Natural killer cell treated with Interleukin-12 subunit alpha and Interleukin-12 subunit beta and Interleukin-15 and Interleukin-18, amount 100 ng/mL, for 72 hours (primary cell): ENCODE measurements around the gene LAMC1. TPM values are rescaled to one million over a fixed set of nuclear protein-coding genes. Genes with fewer than 3 reads are reported as not detected.
"Not testable (repeated sequence)": the region's sequence is repeated elsewhere in the genome, so short reads cannot be mapped to it uniquely, and the experiment has no call there.

Experiments
- ATAC-seq, 2 donors: fragments of 150-1000 bp; cut with Tn5 transposase in 1 of 2; sonication (Bioruptor Pico), chemical (Tn5 transposase) in 1 of 2; 2 replicates each; pipeline ENCODE4 v1.10.0; 2021
- DNase-seq: peaks from one replicate; pipeline ENCODE4 v3.0.0; 2022; ENCODE audit warnings: low spot score
- H3K27ac Mint-ChIP-seq, 2 donors: 1 replicate in 1 of 2; 2 replicates in 1 of 2; pipeline ENCODE4 v1.8.0; 2022; ENCODE audit warnings: mixed read lengths in 2 of 2, mild to moderate bottlenecking in 1 of 2, moderate library complexity in 1 of 2
- H3K27me3 Mint-ChIP-seq, 2 donors: 1 replicate in 1 of 2; 2 replicates in 1 of 2; pipeline ENCODE4 v1.8.0; 2022; ENCODE audit warnings: mixed read lengths in 2 of 2
- H3K36me3 Mint-ChIP-seq: one replicate; pipeline ENCODE4 v1.8.0; 2022; ENCODE audit warnings: mixed read lengths
- H3K4me1 Mint-ChIP-seq, 2 donors: 1 replicate in 1 of 2; 2 replicates in 1 of 2; pipeline ENCODE4 v1.8.0; 2022; ENCODE audit warnings: low read depth in 2 of 2, mixed read lengths in 2 of 2, mild to moderate bottlenecking in 1 of 2
- H3K4me3 Mint-ChIP-seq: one replicate; pipeline ENCODE4 v1.8.0; 2022; ENCODE audit warnings: mixed read lengths
- H3K9me3 Mint-ChIP-seq: 2 replicates; pipeline ENCODE4 v1.8.0; 2022; ENCODE audit warnings: mixed read lengths
- total RNA-seq, 2 donors: library from RNA; stranded (reverse); gene quantifications; one replicate each; pipeline ENCODE4 v1.2.3, GENCODE V29; 2022

The LAMC1 gene
- total RNA-seq, 2 donors from 2014 or later, result 0.64 to 0.84 TPM

DNA sequence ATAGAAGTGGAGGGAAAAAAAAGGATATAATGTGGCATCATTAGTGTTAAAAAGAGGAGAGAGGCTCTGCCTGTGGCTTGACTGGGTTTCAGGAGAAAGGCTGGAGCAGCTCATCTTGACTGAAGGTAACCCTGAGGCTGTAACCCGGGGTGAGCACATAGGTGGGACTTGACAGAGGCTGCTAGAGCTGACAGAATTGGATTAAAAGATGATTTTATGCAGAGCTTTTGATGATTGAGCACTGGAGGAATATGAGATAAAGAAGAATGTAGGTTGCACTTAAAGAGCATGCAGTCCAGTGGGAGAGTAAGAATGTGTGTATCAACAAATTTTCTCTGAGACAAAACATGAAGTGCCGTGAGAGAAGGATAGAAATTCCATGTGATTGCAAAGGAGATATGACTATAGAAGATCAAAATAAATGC, 17.3 kb downstream of the LAMC1 start:
- Mint-ChIP-seq H3K9me3 (no peaks in the 10 kb centered on the region), H3K27me3 (peaks cover 26 to 31% of the 10 kb centered on the region in 2 donors), H3K36me3 (no peaks in the 10 kb centered on the region), H3K4me3 (no peak overlapping the region), H3K4me1 (peaks cover 0 to 5% of the 10 kb centered on the region in 2 donors), H3K27ac (no peak overlapping the region)
- no peak for ATAC-seq
- no peak for DNase-seq

DNA sequence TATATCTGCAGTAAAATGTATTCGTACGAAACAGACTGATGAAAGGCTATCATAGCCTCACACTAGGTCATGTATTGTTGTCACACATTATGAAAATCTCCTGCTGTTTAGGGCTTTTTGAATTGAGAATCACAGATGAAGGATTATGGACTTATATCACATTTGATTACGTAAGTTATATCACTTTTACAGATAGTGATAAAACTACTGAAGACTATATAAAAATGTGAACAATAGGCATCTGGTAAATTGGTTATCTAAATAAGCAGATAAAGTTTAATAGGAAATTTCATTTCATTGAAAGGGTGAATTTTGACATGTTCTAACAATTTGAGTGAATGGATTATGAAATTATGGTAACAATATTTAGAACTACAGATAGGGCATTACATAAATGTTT, 20.0 kb downstream of the LAMC1 start:
- Mint-ChIP-seq H3K4me3 (no peak overlapping the region), H3K27me3 (peaks cover 27 to 31% of the 10 kb centered on the region in 2 donors), H3K4me1 (peaks cover 0 to 5% of the 10 kb centered on the region in 2 donors), H3K9me3 (no peaks in the 10 kb centered on the region), H3K27ac (no peak overlapping the region), H3K36me3 (no peaks in the 10 kb centered on the region)
- no peak for DNase-seq
- ATAC-seq, result no peak

DNA sequence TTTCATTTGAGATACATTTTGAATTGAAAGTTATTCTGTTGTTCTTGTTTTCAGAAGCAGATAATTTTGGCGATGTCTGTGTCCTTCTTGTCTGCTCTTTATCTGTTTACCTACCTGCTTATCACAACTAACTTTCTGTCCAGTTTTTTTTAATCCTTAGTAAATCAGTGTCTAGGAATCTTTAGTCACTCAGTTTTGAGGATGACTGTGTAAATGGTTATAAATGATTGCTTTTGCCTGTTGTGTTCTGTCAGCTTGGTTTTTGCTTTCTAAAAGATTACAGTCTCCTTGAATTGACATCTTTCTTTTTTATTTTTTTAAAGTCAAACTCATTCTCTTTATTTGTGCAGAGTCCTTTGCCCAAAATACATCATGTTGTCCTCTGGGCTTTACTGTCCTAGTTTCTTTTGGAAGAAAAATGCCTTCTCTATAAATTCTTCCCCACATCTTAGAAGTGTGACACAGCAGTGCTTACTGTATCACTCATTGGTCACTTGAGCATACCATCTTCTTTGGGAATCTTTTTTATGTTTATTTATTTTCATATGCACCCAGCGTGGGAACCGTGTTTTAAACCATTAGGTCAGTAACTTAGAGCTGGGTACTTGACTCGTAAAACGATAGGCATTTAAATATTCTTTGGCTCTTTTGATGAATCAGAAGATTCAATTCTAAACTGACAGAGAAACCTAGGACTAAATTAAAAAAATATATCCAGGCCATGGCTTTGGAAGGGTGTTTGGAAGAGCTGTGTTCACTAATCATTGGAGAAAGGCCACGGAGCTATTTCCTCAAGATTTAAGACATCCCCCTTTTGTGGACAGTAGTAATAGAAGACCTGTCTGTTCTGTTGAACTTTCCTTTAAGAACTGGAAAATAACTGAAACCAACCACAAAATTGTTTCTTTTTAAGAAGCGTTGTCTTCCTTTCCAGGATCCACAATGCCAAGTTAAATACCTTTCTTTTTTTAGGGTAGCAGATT, 20.9 kb downstream of the LAMC1 start:
- Mint-ChIP-seq H3K27me3 (peaks cover 26 to 28% of the 10 kb centered on the region in 2 donors), H3K27ac (no peak overlapping the region), H3K9me3 (no peaks in the 10 kb centered on the region), H3K4me1 (peaks cover 0 to 5% of the 10 kb centered on the region in 2 donors), H3K36me3 (no peaks in the 10 kb centered on the region), H3K4me3 (no peak overlapping the region)
- no peak for ATAC-seq
- no peak for DNase-seq

DNA sequence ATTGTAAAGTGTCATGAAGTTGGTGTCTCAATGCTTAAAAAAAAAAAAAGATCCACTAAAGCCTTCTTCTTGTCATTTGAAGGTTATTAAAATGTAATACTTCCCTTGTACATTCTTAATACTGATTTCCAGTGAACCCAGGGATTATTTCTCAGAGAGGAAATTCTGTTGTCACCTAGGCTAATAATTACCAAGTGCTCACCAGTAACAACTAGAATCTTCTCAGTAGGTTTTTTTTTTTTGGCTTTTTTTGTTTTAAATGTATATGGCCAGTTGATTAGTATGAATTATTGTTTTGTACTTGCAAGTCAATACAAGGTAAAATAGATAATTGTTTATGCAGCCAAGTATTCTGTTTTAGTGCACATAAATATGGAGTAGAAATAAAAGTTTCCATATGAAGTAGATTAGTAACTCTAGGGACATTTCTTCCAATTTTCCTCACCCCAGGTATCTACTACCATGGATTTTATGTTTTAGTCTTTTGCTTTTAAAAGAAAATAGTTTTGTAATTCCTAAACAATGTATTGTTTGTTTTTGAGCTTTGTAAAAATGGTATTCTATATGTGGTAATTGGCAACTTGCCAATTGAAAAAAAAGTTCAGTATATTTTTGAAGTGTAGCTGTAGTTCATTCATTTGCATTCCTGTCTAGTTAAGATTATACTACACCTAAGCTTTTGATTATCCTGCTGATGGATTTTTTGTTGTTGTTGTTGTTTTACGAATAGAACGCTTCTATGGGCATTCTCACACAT, 21.9 kb downstream of the LAMC1 start:
- no peaks in the 10 kb centered on the region for H3K36me3 Mint-ChIP-seq
- ATAC-seq (no peak), DNase-seq (no peak)
- peaks cover 19 to 22% of the 10 kb centered on the region in 2 donors for H3K27me3 Mint-ChIP-seq
- no peak overlapping the region for H3K4me3 Mint-ChIP-seq
- no peaks in the 10 kb centered on the region for H3K4me1 Mint-ChIP-seq
- H3K27ac Mint-ChIP-seq, result no peak overlapping the region
- H3K9me3 Mint-ChIP-seq, result no peaks in the 10 kb centered on the region

DNA sequence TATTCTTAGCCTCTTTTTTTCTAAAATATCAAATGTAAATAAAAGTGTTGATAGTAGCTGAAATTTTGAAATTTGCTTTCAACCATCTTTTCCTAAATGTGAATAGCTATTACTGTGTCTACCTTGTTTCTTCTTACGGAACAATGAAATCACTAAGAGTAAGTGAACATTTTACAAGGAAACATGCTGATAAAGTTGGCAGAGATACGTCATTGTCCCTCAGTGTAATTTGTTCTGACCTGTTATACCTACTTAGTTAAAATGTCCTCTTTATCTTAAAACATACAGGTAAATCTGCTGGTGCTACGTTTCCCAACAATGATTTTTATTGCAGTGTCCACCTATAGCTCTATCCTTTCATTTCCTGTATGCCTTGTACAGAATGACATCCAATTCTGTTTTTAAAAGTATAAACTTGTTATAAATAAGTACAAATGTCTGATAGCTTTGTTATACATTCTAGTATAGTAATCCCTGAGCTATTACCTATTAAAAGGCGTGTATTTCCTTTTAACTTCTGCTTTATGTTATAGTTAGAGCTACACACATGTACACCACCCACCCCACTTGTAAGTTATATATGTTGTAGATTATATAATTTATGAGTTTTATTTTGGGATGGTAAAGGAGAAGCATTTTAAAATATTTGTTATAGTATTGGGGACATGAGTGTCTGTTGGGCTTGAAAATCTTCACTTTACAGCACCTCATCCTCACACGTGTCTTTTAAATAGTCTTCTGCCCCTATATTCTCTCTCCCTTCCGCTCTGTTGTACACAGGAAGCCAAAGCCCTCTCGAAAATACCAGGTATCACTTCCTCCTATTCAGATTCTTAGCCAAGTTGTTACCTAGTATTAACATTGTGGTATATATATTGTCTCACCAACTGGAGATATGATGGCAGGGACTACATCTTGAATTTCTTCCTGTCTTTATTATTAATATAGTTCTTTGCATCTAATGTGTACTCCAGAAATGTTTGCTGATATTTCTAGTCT, 25.2 kb downstream of the LAMC1 start:
- Mint-ChIP-seq H3K27me3 (peaks cover 6 to 12% of the 10 kb centered on the region in 2 donors), H3K36me3 (no peaks in the 10 kb centered on the region), H3K4me1 (no peaks in the 10 kb centered on the region), H3K4me3 (no peak overlapping the region), H3K27ac (no peak overlapping the region), H3K9me3 (no peaks in the 10 kb centered on the region)
- no peak for ATAC-seq
- no peak for DNase-seq

DNA sequence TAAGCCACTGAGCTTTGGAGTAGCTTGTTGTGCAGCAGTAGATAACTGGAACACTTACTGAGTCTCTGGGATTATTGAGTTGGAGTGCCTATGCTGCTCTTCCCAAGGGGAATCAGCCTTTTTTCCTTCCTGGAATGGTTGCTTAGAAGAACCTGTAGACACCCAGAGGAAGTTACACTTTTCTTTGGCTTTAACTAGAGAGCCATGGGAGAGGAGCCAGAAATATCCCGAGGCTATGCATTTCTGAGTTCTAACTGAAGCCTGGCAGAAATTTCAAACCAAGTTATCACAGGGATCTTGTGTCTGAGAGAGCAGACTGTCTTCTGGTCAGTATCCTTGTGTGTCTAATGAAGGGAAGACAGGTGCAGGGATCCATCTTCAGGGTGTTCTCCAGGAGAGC, 28.3 kb downstream of the LAMC1 start:
- Mint-ChIP-seq H3K4me3 (no peak overlapping the region), H3K4me1 (no peaks in the 10 kb centered on the region), H3K27me3 (peaks cover 3 to 6% of the 10 kb centered on the region in 2 donors), H3K36me3 (no peaks in the 10 kb centered on the region), H3K9me3 (no peaks in the 10 kb centered on the region), H3K27ac (no peak overlapping the region)
- ATAC-seq, result no peak
- DNase-seq, result no peak

DNA sequence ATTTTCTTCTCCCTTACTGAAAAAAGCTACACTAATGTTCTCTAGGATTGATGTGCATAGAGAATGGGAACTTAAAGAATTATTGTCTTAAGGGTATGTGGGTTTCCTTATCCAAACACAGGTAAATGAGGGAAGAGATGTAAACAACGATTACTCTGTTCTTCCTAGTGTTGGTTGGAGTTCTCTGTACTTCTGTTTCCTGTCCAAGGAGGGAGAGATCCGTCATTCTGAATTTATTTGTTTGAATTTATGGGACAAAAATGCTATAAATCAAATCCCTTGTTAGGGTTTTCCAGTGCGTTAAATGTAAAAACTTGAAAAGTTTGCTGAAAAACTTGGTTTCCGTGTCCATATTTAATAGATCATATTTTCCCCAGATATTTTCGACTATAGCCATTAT, 29.6 kb downstream of the LAMC1 start:
- Mint-ChIP-seq H3K9me3 (no peaks in the 10 kb centered on the region), H3K4me3 (no peak overlapping the region), H3K27me3 (peaks cover 3 to 6% of the 10 kb centered on the region in 2 donors), H3K36me3 (no peaks in the 10 kb centered on the region), H3K4me1 (no peaks in the 10 kb centered on the region), H3K27ac (no peak overlapping the region)
- ATAC-seq, result no peak
- no peak for DNase-seq

DNA sequence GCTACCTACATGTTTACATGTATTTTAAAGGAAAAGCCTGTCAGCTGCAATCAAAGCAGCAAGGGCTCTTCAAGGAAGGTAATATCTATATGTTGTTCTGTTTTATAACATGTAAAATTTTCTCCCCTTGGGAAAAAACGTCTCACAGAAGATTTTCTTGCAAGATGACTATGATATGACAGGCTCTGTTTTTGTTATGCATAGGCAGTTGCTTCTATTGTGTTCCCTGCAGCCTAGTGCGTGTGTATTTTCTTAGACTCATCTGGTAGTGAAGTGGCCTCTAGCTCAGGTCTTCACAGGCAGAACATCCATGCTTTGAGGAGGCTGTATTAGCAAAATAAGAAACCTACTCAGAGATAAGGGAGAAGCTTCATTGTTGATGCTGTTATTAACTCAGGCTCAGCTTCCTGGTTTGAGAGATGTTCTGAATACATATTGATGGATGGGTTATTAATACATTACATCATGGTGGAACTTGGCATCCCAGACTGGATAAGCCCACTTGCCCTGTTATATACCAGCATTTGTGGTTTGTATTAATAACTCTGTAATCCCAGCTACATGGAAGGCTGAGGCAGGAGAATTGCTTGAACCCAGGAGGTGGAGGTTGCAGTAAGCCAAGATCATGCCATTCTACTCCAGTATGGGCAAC, 35.8 kb downstream of the LAMC1 start:
- Mint-ChIP-seq H3K27ac (no peak overlapping the region), H3K4me3 (no peak overlapping the region), H3K27me3 (no peaks in the 10 kb centered on the region), H3K36me3 (no peaks in the 10 kb centered on the region), H3K9me3 (no peaks in the 10 kb centered on the region), H3K4me1 (no peaks in the 10 kb centered on the region)
- ATAC-seq (no peak), DNase-seq (no peak)

DNA sequence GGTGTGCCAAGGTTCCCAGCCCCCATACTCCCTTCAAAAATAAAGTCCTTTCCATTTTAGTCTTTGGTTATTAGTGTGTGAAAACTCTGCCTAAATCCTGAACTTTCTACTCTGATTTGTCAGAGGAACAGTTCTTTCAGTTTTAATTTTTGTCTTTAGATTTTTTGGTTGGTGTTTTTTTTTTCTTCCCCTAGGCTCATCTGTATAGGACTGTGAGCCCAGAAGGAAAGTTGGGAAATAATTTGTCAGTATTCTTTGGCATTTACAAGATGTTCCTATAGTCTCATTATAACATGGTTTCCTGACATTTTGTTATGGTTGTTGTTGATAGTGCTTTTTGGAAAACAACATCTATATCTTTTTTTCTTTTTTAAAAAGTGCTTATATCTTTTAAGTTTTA, 38.0 kb downstream of the LAMC1 start:
- Mint-ChIP-seq H3K4me3 (no peak overlapping the region), H3K27ac (no peak overlapping the region), H3K27me3 (no peaks in the 10 kb centered on the region), H3K36me3 (no peaks in the 10 kb centered on the region), H3K9me3 (no peaks in the 10 kb centered on the region), H3K4me1 (no peaks in the 10 kb centered on the region)
- ATAC-seq (no peak), DNase-seq (no peak)

DNA sequence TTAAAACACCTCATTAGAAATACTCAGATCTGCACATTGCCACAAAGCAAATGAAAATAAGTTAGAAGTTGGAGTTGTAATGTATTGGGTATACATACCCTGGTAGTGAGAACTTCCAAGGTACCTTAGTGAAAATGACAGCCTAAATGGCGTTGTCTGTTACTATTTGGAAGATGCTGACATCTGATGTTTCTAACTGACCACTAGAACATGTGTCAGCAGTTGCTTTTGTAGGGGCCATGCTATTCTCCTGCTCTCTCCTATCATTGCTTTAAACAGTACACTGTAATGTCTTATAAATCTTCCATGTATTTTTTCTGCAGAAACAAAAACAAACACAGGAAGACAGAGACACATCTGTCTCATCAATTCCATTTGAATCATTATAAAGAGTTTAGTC, 40.1 kb downstream of the LAMC1 start:
- Mint-ChIP-seq H3K9me3 (no peaks in the 10 kb centered on the region), H3K4me1 (no peaks in the 10 kb centered on the region), H3K4me3 (no peak overlapping the region), H3K27me3 (no peaks in the 10 kb centered on the region), H3K36me3 (no peaks in the 10 kb centered on the region), H3K27ac (no peak overlapping the region)
- no peak for ATAC-seq
- DNase-seq, result no peak

DNA sequence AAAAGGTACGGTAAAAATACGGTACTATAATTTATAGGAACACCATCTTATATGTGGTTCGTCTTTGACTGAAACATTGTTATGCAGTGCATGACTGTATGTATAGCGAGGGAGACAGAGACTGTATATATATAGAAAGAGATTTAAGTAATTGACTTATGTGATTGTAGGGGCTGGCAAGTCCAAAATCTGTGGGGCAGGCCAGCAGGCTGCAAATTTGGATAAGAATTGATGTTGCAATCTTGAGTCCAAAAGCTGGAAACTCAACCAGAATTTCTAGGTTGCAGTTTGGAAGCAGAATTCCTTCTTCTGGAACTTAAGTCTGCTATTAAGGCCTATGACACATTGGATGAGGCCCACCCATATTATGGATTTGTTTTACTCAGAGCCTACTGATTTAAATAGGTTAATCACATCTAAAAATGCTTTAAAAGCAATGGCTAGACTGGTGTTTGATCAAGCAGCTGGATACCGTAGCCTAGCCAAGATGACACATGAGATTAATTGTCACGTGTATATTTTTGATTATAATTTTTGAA, 42.0 kb downstream of the LAMC1 start:
- no peak overlapping the region for H3K4me3 Mint-ChIP-seq
- no peak for ATAC-seq
- peaks cover 0 to 3% of the 10 kb centered on the region in 2 donors for H3K27me3 Mint-ChIP-seq
- H3K27ac Mint-ChIP-seq, result no peak overlapping the region
- no peaks in the 10 kb centered on the region for H3K36me3 Mint-ChIP-seq
- no peak for DNase-seq
- peaks cover 0 to 1% of the 10 kb centered on the region in 2 donors for H3K4me1 Mint-ChIP-seq
- H3K9me3 Mint-ChIP-seq, result no peaks in the 10 kb centered on the region

DNA sequence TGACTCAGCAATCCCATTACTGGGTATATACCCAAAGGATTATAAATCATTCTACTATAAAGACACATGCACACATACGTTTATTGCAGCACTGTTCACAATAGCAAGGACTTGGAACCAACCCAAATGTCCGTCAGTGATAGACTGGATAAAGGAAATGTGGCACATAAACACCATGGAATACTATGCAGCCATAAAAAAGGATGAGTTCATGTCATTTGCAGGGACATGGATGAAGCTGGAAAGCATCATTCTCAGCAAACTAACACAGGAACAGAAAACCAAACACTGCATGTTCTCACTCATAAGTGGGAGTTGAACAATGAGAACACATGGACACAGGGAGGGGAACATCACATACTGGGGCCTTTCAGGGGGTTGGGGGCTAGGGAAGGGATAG, 43.2 kb downstream of the LAMC1 start:
- not testable (repeated sequence) for ATAC-seq, H3K36me3 Mint-ChIP-seq

More for the DNA sequence above, 43.2 kb downstream of the LAMC1 start:
- Mint-ChIP-seq H3K27me3 (peaks cover 5 to 15% of the 10 kb centered on the region in 2 donors), H3K4me1 (peaks cover 5 to 11% of the 10 kb centered on the region in 2 donors)
- not testable (repeated sequence) for H3K9me3 Mint-ChIP-seq, H3K4me3 Mint-ChIP-seq, DNase-seq, H3K27ac Mint-ChIP-seq
